Activated CD8-positive, alpha-beta T cell treated with anti-CD3 and anti-CD28 coated beads, Interleukin-2, amount 10 ng/mL, durations not matched to agents 7 days and 5 days (primary cell): Measurements from ENCODE around the gene QARS1. TPM values are rescaled to one million over a fixed set of nuclear protein-coding genes. Genes with fewer than 3 reads are reported as not detected.

Experiments
- ATAC-seq: fragments of 150-1000 bp; cut with Tn5 transposase; one replicate; pipeline ENCODE4 v1.10.0; 2021; ENCODE audit warnings: moderate library complexity
- CTCF ChIA-PET: fragments of 350-600 bp; sonication (Branson Sonifier 250); formaldehyde crosslinking; loops from one replicate; lab custom pipeline; 2021; ENCODE audit warnings: antibody characterized with exemption; lab: Charles Lee
- POLR2A ChIA-PET: fragments of 350-600 bp; sonication (Branson Sonifier 250); formaldehyde crosslinking; loops from one replicate; lab custom pipeline; 2021; ENCODE audit warnings: antibody characterized with exemption; lab: Charles Lee
- DNase-seq: peaks from one replicate; pipeline ENCODE4 v3.0.0-alpha.2; 2020
- H3K27ac Mint-ChIP-seq: one replicate; pipeline ENCODE4 v1.8.0; 2021; ENCODE audit warnings: mild to moderate bottlenecking, mixed read lengths
- H3K27me3 Mint-ChIP-seq: one replicate; pipeline ENCODE4 v1.8.0; 2021; ENCODE audit warnings: low read depth, mixed read lengths
- H3K36me3 Mint-ChIP-seq: one replicate; pipeline ENCODE4 v1.8.0; 2021; ENCODE audit warnings: low read depth, mixed read lengths
- H3K4me1 Mint-ChIP-seq: one replicate; pipeline ENCODE4 v1.8.0; 2021; ENCODE audit warnings: low read depth, mixed read lengths
- H3K4me3 Mint-ChIP-seq: one replicate; pipeline ENCODE4 v1.8.0; 2021; ENCODE audit warnings: mild to moderate bottlenecking, mixed read lengths
- H3K9me3 Mint-ChIP-seq: one replicate; pipeline ENCODE4 v1.8.0; 2022; ENCODE audit warnings: mixed read lengths; ENCODE audit not compliant: insufficient read depth
- total RNA-seq, 2 experiments: library from RNA; stranded (reverse); gene quantifications; one replicate each; pipeline ENCODE4 v1.2.3, GENCODE V29; 2021

The QARS1 gene
- total RNA-seq = 100 to 1,000 TPM; 250 to 294 TPM

- ChIA-PET POLR2A (interaction anchor here (0.8 to 3.5 kb wide), 7 partner anchors 10 to 236 kb away, joined by 3 to 60 read pairs (median 4); partner anchors contain the start of genes NDUFAF3, QRICH1, USP4 and WDR6), CTCF (interaction anchor here (0.6 to 6.1 kb wide), 2 partner anchors 11 to 41 kb away, joined by 3 to 39 read pairs; partner anchors contain the start of gene QRICH1)
- Mint-ChIP-seq H3K9me3 (no peaks in the 10 kb centered on the region), H3K36me3 (peaks cover 42% of the 10 kb centered on the region), H3K27me3 (no peaks in the 10 kb centered on the region), H3K27ac (peak within 1 kb of the TSS; percentile 94), H3K4me1 (peaks cover 43% of the 10 kb centered on the region), H3K4me3 (peak within 1 kb of the TSS; percentile 98)
- peak; percentile 95 for DNase-seq
- ATAC-seq = peak; percentile 99
Observed at GRCh38 chr3:49104427-49105291, at the start of gene QARS1. Gene QARS1 (minus strand): TSS chr3:49104757. CDS start chr3:49104733, 24 bp downstream.

- POLR2A ChIA-PET = interaction anchor here (0.6 kb wide), 1 partner anchor 11 kb away, joined by 4 read pairs; no protein-coding TSS in a partner anchor
- Mint-ChIP-seq H3K4me1 (peaks cover 2% of the 10 kb centered on the region), H3K27ac (no peak overlapping the region), H3K36me3 (no peaks in the 10 kb centered on the region), H3K4me3 (no peak overlapping the region), H3K9me3 (no peaks in the 10 kb centered on the region), H3K27me3 (no peaks in the 10 kb centered on the region)
- CTCF ChIA-PET = interaction anchor here (0.7 kb wide), 1 partner anchor 437 kb away, joined by 3 read pairs; no protein-coding TSS in a partner anchor
- ATAC-seq (no peak), DNase-seq (no peak)
Observed at GRCh38 chr3:49153349-49153912, 48.9 kb upstream of the QARS1 start.

GRCh38 chr3:49151610-49152009 lies 47.1 kb upstream of the QARS1 start:
- no peak overlapping the region for H3K4me3 Mint-ChIP-seq
- H3K9me3 Mint-ChIP-seq = no peaks in the 10 kb centered on the region
- DNase-seq (no peak), ATAC-seq (no peak)
- H3K4me1 Mint-ChIP-seq = no peaks in the 10 kb centered on the region
- no peaks in the 10 kb centered on the region for H3K27me3 Mint-ChIP-seq
- no peak overlapping the region for H3K27ac Mint-ChIP-seq
- CTCF ChIA-PET = no interaction called here
- POLR2A ChIA-PET = interaction anchor here (0.7 kb wide), 1 partner anchor 30 kb away, joined by 3 read pairs; no protein-coding TSS in a partner anchor
- H3K36me3 Mint-ChIP-seq = no peaks in the 10 kb centered on the region

GRCh38 chr3:49148159-49148558 lies 43.6 kb upstream of the QARS1 start:
- H3K27me3 Mint-ChIP-seq = no peaks in the 10 kb centered on the region

GRCh38 chr3:49140080-49140479 lies 35.5 kb upstream of the QARS1 start:
- no peaks in the 10 kb centered on the region for H3K9me3 Mint-ChIP-seq
- H3K4me1 Mint-ChIP-seq = peaks cover 2% of the 10 kb centered on the region
- H3K36me3 Mint-ChIP-seq = no peaks in the 10 kb centered on the region
- POLR2A ChIA-PET = no interaction called here
- DNase-seq (no peak), ATAC-seq (no peak)
- H3K27ac Mint-ChIP-seq = no peak overlapping the region
- peaks cover 4% of the 10 kb centered on the region for H3K27me3 Mint-ChIP-seq
- no peak overlapping the region for H3K4me3 Mint-ChIP-seq
- CTCF ChIA-PET = no interaction called here

More at GRCh38 chr3:49148159-49148558, 43.6 kb upstream of the QARS1 start:
- DNase-seq (no peak), ATAC-seq (no peak)
- Mint-ChIP-seq H3K27ac (no peak overlapping the region), H3K4me1 (no peaks in the 10 kb centered on the region), H3K9me3 (no peaks in the 10 kb centered on the region), H3K4me3 (no peak overlapping the region), H3K36me3 (no peaks in the 10 kb centered on the region)
- CTCF ChIA-PET = no interaction called here
- POLR2A ChIA-PET = no interaction called here

GRCh38 chr3:49135499-49135898 lies 30.9 kb upstream of the QARS1 start:
- Mint-ChIP-seq H3K27me3 (peaks cover 14% of the 10 kb centered on the region), H3K27ac (no peak overlapping the region), H3K9me3 (no peaks in the 10 kb centered on the region), H3K36me3 (no peaks in the 10 kb centered on the region), H3K4me1 (peaks cover 8% of the 10 kb centered on the region), H3K4me3 (no peak overlapping the region)
- no peak for DNase-seq
- no peak for ATAC-seq
- CTCF ChIA-PET = no interaction called here
- POLR2A ChIA-PET = no interaction called here

GRCh38 chr3:49134471-49135265 lies 30.1 kb upstream of the QARS1 start:
- no peak for ATAC-seq
- Mint-ChIP-seq H3K9me3 (no peaks in the 10 kb centered on the region), H3K4me1 (peaks cover 8% of the 10 kb centered on the region), H3K27ac (no peak overlapping the region), H3K27me3 (peaks cover 14% of the 10 kb centered on the region), H3K36me3 (no peaks in the 10 kb centered on the region), H3K4me3 (no peak overlapping the region)
- CTCF ChIA-PET = no interaction called here
- DNase-seq = no peak
- POLR2A ChIA-PET = no interaction called here

- no peak for ATAC-seq
- no peak overlapping the region for H3K4me3 Mint-ChIP-seq
- POLR2A ChIA-PET = no interaction called here
- H3K27ac Mint-ChIP-seq = no peak overlapping the region
- no peaks in the 10 kb centered on the region for H3K36me3 Mint-ChIP-seq
- CTCF ChIA-PET = interaction anchor here (1.0 kb wide), 1 partner anchor 316 kb away, joined by 3 read pairs; no protein-coding TSS in a partner anchor
- peaks cover 13% of the 10 kb centered on the region for H3K4me1 Mint-ChIP-seq
- DNase-seq = no peak
- H3K27me3 Mint-ChIP-seq = peaks cover 14% of the 10 kb centered on the region
- H3K9me3 Mint-ChIP-seq = no peaks in the 10 kb centered on the region
Observed at GRCh38 chr3:49133226-49133951, 28.8 kb upstream of the QARS1 start.

GRCh38 chr3:49132437-49133225 lies 28.1 kb upstream of the QARS1 start, which contains the start of gene LAMB2:
Gene LAMB2 (minus strand): TSS chr3:49133050. CDS start chr3:49132867, 183 bp downstream.
- ATAC-seq (peak; percentile 18), DNase-seq (no peak)
- CTCF ChIA-PET = interaction anchor here (1.0 kb wide), 1 partner anchor 317 kb away, joined by 3 read pairs; no protein-coding TSS in a partner anchor

GRCh38 chr3:49132073-49132436 lies 27.5 kb upstream of the QARS1 start:
- DNase-seq = no peak

More at GRCh38 chr3:49132437-49133225, 28.1 kb upstream of the QARS1 start, which contains the start of gene LAMB2:
- Mint-ChIP-seq H3K9me3 (no peaks in the 10 kb centered on the region), H3K27me3 (peaks cover 12% of the 10 kb centered on the region), H3K27ac (no peak within 1 kb of the TSS), H3K4me1 (peaks cover 13% of the 10 kb centered on the region), H3K36me3 (no peaks in the 10 kb centered on the region), H3K4me3 (no peak within 1 kb of the TSS)
- POLR2A ChIA-PET = no interaction called here

More at GRCh38 chr3:49132073-49132436, 27.5 kb upstream of the QARS1 start:
- Mint-ChIP-seq H3K27ac (no peak overlapping the region), H3K4me1 (peaks cover 13% of the 10 kb centered on the region), H3K27me3 (peaks cover 10% of the 10 kb centered on the region), H3K9me3 (no peaks in the 10 kb centered on the region), H3K4me3 (no peak overlapping the region), H3K36me3 (no peaks in the 10 kb centered on the region)
- POLR2A ChIA-PET = no interaction called here
- ATAC-seq = no peak
- CTCF ChIA-PET = interaction anchor here (1.0 kb wide), 1 partner anchor 39 kb away, joined by 4 read pairs; the partner anchor contains the start of gene KLHDC8B
